HG02852 (cell line): ENCODE data around the gene XRCC5.

Source experiments
- ATAC-seq: cut with Tn5 transposase; IDR thresholded peaks from one replicate; pipeline ENCODE4 v1.9.1; 2021; ENCODE audit warnings: mild to moderate bottlenecking, moderate library complexity; ENCODE audit not compliant: unreplicated experiment

XRCC5 gene

DNA sequence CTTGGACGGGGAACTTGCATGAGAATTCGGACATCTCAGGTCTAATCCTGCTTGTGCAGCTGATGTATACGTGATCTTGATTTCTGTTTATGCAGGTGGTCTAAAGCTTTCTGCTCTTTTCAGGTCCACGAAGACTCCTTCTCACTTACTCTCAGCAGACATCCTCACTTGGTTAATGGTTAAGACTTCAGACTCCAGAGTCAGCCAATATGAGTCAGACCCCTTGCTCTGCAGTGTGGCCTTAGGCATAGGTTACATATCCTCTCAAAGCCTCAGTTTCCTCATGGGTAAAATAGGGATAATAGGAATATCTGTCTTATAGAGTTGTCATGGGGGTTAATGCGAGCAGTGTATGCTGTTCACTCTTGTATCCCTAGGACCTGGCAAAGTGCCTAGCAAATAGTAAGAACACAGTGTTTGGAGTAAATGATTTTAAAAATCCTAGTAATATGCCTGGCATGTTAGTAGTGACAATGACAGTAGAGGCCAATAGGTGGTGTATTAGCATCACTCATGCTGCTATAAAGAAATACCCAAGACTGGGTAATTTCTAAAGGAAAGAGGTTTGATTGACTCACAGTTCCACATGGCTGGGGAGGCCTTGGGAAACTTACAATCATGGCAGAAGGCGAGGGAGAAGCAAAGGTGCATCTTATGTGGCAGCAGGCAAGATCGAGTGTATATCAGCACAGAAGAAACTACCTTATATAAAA is 42.3 kb downstream of the XRCC5 start:
- ATAC-seq, result no peak

DNA sequence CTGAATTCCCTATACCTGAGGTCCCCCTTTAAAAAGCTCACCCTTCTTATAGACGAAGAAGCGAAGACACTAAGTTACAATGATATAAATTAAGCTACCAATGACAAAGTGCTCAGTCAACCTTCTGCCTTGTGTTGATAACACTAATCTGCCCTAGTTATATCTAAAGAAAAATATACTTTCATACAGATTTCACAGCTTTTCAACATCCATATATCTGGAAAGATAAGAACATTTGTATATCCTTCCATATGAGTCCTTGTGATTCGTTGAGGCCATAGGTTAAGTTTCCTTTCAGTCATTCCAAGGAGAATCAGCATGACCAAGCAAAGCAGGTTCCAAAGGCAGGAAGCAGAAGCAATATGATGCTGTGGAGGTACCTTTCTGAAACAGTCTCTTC is 46.8 kb downstream of the XRCC5 start:
- no peak for ATAC-seq

DNA sequence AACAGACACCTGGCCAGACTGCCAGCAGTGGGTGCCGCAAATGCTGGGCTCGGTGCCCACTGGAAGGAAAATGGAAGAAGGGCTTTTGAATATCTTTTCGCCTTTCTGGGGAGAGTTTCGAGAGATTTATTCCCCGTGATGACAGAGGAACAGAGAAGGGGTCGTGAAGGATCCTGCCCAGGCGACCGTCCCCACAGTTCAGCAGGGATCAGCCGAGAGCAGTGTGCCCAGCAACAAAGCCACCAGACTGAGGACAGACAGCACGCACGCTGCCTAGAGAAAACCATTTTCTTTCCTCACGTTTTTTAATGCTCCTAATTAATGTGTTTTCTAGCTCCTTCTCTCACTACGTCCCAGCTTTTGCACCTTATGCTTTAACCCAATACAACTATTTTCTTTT is 47.7 kb downstream of the XRCC5 start:
- ATAC-seq, result no peak

GRCh38 chr2:216159144-216159543 is 50.0 kb downstream of the XRCC5 start:
- ATAC-seq, result no peak

DNA sequence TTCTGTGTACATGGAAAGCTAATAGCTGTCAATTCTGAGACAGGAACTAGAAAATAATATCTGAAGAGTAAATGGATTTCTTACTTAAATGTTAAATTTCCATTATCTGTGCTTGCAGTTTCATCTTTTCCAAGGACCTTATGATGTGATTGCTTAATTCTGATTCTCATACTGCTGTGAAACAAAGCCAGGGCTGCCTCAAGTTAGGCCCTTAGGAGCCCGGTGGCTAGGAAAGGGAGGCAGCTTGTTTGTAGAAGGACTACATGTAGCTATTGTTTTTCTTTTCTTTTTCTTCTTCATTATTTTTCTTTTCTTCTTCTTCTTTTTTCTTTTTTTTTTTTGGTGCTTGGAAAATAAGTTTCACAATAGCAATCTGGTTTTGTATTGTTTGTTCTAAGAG is 50.5 kb downstream of the XRCC5 start:
- no peak for ATAC-seq

- no peak for ATAC-seq
Measured at GRCh38 chr2:216160786-216161185, 51.6 kb downstream of the XRCC5 start.

- no peak for ATAC-seq
Measured at GRCh38 chr2:216161967-216162366, 52.8 kb downstream of the XRCC5 start.

DNA sequence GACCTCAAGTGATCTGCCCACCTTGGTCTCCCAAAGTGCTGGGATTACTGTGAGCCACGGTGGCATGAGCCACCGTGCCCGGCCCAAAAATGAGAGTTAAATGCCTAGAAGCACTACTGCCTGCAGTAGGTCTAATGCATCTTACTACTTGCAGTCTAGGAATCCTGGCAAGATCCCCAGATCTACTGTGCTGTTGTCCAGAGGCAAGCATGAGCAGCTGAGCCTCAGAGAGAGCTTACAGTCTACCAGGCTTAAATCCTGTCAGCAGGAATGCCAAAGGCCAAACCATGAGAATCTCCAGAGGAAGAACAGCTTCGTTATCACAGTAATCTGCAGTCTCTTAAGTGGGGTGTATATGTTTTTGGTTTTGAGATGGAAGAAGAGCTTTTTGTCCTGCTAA is 54.4 kb downstream of the XRCC5 start:
- ATAC-seq, result no peak

DNA sequence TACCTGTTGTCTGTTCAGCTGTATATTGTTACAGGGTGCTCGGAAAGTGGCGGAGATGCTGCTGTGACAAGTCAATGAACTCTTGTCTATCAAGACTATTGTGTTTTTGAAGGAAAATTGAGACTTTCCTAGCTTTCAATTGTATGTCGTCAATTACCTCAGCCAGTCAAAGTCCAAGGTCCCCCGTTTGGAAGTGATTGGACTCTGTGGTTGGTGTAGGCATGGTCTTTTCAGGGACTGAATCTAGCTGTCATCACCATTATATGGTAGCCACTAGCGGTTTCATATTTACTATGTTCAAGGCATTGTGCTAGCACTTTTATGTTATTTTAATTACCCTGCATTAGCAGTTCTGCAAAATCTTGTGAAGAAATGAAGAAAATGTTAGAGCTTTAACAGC is 54.9 kb downstream of the XRCC5 start:
- ATAC-seq, result no peak

DNA sequence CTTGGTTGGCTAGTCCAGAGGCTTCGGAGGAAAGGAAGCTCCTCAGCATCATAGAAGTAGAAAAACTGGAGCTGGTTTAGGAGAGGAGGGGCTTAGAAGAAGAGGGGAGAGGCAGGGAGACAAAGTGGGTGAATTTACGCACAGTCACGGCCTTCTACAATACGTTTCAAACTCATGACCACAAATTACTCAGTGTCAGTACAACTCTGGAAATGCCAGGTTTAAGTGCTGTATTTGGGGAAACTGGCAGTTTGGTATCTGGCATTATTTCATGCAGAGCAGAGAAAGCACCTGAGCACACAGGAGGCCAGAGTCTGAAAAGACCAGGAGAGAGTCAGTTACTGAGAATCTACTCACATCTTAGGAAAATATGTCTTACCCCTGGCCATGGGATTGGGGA is 55.4 kb downstream of the XRCC5 start:
- no peak for ATAC-seq

DNA sequence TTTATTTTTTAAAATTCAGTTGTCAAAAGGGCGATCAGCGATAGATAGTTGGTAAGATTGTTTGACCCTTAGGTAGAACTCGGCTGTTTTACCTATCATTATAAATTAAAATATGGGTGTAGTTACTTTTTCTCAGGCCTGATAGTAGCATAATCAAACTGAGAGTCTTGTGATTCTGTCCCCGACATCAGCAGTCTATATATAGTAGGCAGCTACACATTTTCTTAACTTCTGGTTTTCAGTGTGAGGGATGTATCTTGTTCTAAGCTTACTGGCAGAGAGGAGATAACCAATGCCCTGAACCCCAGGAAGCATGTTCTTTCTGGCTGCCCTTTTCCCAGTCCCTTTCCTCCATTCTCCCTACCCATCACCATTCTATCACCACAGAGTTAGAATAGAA is 56.6 kb downstream of the XRCC5 start:
- no peak for ATAC-seq

GRCh38 chr2:216169087-216169486 is 59.9 kb downstream of the XRCC5 start:
- no peak for ATAC-seq

- no peak for ATAC-seq
Measured at GRCh38 chr2:216170076-216170763, 61.1 kb downstream of the XRCC5 start.

DNA sequence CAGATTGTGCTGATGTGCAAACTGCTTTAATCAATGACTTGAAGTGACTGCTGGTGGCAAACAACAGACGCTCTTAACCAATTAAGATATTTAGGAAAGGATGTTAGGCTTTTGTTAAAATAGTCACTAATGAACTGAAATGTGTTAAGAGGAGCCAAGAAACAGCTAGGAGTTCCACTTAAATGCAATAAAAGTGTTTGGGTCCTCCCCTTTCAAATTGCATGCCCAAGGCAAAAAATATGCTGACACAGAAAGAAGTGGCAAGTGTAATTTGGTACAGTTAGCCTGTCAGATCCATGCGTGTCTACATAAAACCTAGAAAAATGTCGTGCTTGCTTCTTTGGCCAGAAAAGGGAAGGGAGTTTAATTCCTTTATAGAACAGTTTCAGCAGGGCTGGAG is 61.9 kb downstream of the XRCC5 start:
- ATAC-seq, result no peak

DNA sequence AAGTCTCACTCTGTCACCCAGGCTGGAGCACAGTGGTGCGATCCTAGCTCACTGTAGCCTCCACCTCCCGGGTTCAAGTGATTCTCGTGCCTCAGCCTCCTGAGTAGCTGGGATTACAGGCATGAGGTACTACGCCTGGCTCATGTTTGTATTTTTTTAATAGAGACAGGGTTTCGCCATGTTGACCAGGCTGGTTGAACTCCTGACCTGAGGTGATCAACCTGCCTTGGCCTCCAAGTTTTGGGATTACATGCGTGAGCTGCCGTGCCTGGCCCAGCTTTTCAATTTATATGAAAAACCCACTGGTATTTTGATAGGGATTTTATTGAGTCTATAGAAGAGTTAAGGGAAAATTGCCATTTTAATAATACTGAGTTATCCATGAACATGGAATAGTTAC is 63.3 kb downstream of the XRCC5 start:
- ATAC-seq, result no peak

DNA sequence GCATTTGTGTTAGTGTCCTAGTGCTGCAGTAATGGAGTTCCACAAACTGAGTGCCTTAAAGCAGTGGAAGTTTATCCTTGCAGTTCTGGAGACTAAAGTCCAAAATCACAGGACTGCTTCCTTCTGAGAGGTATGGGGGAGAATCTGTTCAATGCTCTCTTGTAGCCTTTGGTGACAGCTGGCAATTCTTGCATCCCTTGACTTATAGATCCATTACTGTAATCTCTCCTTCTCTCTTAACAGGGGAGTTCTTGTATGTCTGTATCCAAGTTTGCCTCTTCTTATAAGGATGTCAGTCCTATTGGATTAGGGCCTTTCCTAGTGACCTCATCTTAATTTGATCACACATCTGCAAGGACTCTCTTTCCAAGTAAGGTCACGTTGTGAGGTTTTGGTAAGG is 69.9 kb downstream of the XRCC5 start:
- ATAC-seq, result no peak

- no peak for ATAC-seq
Measured at GRCh38 chr2:216181351-216181750, 72.2 kb downstream of the XRCC5 start.

- no peak for ATAC-seq
Measured at GRCh38 chr2:216181953-216182461, 72.9 kb downstream of the XRCC5 start.

DNA sequence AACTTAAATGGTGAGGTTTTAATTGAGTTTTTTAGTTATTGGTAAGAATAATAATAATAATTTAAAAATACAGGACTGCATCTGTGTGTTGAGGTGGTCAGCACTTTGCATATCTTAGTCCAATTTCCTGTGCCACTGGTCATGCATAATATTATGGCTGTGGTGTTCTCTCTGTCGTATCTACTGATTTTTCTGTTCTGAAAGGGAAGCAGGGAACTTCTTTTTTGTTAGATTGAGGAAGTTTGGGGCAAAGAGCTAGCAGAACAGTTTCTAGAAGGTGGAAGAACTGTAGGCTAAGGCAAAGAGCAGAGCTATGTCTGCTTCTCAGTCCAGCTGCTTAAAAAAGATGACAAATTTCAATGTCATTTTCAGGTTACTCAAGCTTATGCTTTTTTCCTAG is 74.3 kb downstream of the XRCC5 start:
- no peak for ATAC-seq

DNA sequence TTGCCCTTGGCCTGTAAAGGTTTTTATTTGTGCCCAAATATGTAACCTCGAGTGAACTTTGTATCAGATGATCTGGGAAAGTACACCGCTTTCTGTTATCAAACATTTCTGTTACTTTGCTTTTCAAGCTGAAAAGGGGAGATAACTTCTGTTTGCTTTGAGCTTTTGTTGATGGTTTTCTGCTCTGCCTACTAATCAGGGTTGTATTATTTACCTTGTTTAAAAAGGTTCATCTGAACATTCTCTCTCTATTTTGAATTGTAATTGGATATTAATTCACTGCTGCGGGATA is 79.4 kb downstream of the XRCC5 start:
- ATAC-seq, result no peak

GRCh38 chr2:216188956-216189355 is 79.8 kb downstream of the XRCC5 start:
- no peak for ATAC-seq

- no peak for ATAC-seq
Measured at GRCh38 chr2:216189410-216189809, 80.3 kb downstream of the XRCC5 start.

DNA sequence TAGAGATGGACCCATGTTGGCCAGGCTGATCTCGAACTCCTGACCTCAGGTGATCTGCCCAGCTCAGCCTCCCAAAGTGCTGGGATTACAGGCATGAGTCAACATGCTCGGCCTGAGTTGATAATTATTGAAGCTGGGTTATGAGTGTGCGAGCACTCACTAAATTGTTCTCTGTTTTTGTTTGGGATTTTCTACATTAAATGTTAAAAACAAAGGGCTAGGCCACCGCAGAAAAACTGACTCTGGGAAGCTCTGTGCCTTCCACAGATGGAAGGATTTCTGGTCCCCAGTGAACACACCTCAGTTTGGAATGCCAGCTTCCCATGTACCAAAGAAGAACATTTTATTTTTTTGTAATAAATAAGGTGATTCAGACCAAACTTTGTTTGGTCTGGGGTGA is 83.0 kb downstream of the XRCC5 start:
- no peak for ATAC-seq
